Osteoblast (primary cell): ENCODE measurements around the gene VAX1. TPM values are rescaled to one million over a fixed set of nuclear protein-coding genes. Genes with fewer than 3 reads are reported as not detected.

Source experiments
- DNase-seq: peaks from one replicate; pipeline ENCODE4 v3.0.0; 2011; ENCODE audit warnings: low spot score, mixed read lengths; ENCODE audit not compliant: insufficient read length; ENCODE audit errors: missing footprints
- H2AFZ ChIP-seq: 2 replicates; pipeline ENCODE4 v1.6.0; 2011; ENCODE audit warnings: mild to moderate bottlenecking, low read length
- H3K27ac ChIP-seq: 2 replicates; pipeline ENCODE4 v1.5.1; 2011; ENCODE audit warnings: mild to moderate bottlenecking, low read depth, low read length, moderate library complexity
- H3K27me3 ChIP-seq: 2 replicates; pipeline ENCODE4 v1.6.0; 2012; ENCODE audit warnings: mild to moderate bottlenecking, control low read depth, inconsistent platforms, low read length, moderate library complexity; ENCODE audit not compliant: insufficient read depth
- H3K36me3 ChIP-seq: 2 replicates; pipeline ENCODE4 v1.5.1; 2011; ENCODE audit warnings: mild to moderate bottlenecking, low read length, control low read depth, moderate library complexity; ENCODE audit not compliant: insufficient read depth
- H3K4me1 ChIP-seq: 2 replicates; pipeline ENCODE4 v1.5.1; 2011; ENCODE audit warnings: mild to moderate bottlenecking, low read length, control low read depth, moderate library complexity; ENCODE audit not compliant: insufficient read depth
- H3K4me2 ChIP-seq: 2 replicates; pipeline ENCODE4 v1.6.0; 2011; ENCODE audit warnings: mild to moderate bottlenecking, low read length; ENCODE audit not compliant: insufficient read depth
- H3K4me3 ChIP-seq: fragments of 200-600 bp; sonication (generic); 3 replicates; pipeline ENCODE4 v1.5.1; 2012; ENCODE audit warnings: mild to moderate bottlenecking, low read length, inconsistent platforms; ENCODE audit not compliant: insufficient read depth
- H3K79me2 ChIP-seq: 2 replicates; pipeline ENCODE4 v1.6.0; 2012; ENCODE audit warnings: mild to moderate bottlenecking, low read length, control low read depth, inconsistent platforms; ENCODE audit not compliant: insufficient read depth
- H3K9me3 ChIP-seq: 2 replicates; pipeline ENCODE4 v1.5.1; 2011; ENCODE audit warnings: low read depth, low read length, control low read depth
- H4K20me1 ChIP-seq: 2 replicates; pipeline ENCODE4 v1.6.0; 2012; ENCODE audit warnings: mild to moderate bottlenecking, low read length, control low read depth; ENCODE audit not compliant: insufficient read depth
- total RNA-seq: library from RNA; depleted of rRNA; stranded (reverse); fragments of >200 nt; gene quantifications from 2 replicates; pipeline ENCODE4 v1.2.3, GENCODE V29; 2012
- TF ChIP-seq, protein P1 (sequence below): IDR thresholded peaks from 2 replicates; pipeline ENCODE4 v1.5.1; 2011; ENCODE audit warnings: mild to moderate bottlenecking, low read depth, low read length, moderate library complexity; ENCODE audit errors: extremely low read depth

VAX1 gene
- total RNA-seq, 1 donor = not detected

DNA sequence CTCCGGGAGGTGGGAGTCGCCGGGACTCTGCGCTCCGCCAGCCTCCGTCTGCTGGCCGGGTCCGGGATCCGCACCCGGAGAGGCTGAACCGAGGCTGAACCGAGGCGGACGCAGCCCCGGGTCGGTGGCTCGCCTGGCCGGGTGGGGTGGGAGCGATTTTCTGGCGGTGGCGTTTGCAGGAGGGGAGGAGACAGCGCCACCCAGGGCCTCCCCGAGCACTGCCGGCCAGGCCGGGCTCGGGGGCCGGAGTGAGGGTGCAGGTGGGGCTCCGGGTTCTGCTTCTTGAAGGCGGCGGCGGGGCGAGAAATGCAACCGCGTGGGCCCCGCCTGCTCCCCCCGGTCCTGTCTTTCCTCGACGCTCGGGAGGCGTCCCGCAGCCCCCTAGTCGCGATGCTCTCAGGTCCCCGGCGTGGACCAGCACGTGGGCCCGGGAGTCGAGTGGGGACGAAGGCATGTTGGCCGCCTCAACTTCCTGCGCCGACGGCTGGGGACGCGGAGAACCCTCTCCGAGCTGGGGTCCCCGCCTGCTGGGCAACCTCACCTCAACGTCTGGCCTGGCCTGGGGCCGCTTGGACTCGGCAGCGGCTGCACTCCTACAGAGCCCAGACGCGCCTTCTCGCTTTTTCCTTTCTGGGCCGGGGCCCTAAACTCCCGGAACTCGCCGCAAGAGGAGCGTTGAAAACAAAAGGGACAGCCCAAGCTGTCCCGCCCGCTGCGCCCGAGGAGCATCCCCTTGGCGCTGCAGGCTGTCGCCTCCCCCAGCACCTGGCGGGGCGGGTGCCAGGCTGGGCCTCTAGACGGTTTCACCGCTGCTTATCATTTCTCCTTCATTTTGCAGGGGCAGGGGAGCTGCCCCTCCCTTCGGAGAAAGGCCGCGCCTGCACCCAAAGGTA is 25.2 kb upstream of the VAX1 start:
- peaks cover 3% of the 10 kb centered on the region for H4K20me1 ChIP-seq
- H3K27ac ChIP-seq = no peak overlapping the region
- TF ChIP-seq, protein P1, sequence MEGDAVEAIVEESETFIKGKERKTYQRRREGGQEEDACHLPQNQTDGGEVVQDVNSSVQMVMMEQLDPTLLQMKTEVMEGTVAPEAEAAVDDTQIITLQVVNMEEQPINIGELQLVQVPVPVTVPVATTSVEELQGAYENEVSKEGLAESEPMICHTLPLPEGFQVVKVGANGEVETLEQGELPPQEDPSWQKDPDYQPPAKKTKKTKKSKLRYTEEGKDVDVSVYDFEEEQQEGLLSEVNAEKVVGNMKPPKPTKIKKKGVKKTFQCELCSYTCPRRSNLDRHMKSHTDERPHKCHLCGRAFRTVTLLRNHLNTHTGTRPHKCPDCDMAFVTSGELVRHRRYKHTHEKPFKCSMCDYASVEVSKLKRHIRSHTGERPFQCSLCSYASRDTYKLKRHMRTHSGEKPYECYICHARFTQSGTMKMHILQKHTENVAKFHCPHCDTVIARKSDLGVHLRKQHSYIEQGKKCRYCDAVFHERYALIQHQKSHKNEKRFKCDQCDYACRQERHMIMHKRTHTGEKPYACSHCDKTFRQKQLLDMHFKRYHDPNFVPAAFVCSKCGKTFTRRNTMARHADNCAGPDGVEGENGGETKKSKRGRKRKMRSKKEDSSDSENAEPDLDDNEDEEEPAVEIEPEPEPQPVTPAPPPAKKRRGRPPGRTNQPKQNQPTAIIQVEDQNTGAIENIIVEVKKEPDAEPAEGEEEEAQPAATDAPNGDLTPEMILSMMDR = no peak
- DNase-seq = peak; percentile 73
- H3K4me3 ChIP-seq = no peak overlapping the region
- no peaks in the 10 kb centered on the region for H3K9me3 ChIP-seq
- H3K36me3 ChIP-seq = no peaks in the 10 kb centered on the region
- H2AFZ ChIP-seq = no peak overlapping the region
- no peak overlapping the region for H3K4me2 ChIP-seq
- H3K79me2 ChIP-seq = no peaks in the 10 kb centered on the region
- no peaks in the 10 kb centered on the region for H3K4me1 ChIP-seq
- H3K27me3 ChIP-seq = peaks cover 98% of the 10 kb centered on the region

DNA sequence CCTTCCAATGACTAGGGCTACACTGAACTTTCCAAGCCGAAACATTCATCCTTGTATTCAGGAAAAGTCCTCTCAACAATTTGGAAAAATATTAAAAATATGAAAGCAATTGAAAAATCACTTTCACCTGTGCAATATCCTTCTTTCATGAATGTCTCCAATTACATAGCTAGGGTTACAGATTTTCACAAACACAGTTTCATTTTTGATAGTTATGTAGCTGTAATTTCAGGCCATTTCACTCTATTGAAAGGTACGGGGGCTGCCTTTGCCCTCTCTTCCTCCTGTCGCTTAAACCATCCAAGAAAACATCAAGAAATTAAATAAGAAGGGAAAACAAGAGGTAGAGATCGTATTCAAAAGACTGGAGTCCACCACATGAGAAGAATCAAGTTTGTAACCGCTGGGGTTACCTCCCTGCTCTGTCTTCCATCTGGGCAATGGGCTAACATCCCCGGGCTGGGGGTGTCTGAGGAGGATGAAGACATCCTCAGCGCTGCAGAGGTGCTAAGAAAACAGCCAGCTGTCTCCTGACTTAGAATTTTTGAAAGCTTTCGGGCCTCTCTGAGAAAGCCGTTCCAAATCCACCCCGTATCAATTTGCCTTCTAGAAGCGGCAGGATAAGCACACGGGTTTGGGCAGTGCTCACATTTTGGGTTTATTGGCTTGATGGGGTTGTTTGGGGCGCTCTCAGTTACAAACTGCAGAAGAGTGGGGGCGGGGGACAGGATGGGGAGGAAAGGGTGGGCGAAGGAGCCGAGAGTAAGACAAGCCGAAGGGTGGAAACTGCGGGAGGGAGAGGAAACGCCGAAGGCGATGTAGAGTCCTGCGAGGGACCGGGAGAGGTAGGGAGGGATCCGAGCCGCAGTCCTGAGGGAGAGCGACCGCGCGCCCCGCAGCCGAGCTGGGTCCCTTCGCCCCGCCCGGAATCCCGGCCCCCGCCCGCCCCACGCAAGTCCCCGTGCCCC is 24.3 kb upstream of the VAX1 start:
- Histone ChIP-seq H3K4me2 (no peak overlapping the region), H3K79me2 (no peaks in the 10 kb centered on the region), H4K20me1 (peaks cover 3% of the 10 kb centered on the region), H2AFZ (no peak overlapping the region), H3K27me3 (peaks cover 89% of the 10 kb centered on the region), H3K4me3 (no peak overlapping the region), H3K27ac (no peak overlapping the region), H3K9me3 (no peaks in the 10 kb centered on the region), H3K4me1 (no peaks in the 10 kb centered on the region), H3K36me3 (no peaks in the 10 kb centered on the region)
- peak; percentile 80 for DNase-seq
- TF ChIP-seq, protein P1 = no peak

DNA sequence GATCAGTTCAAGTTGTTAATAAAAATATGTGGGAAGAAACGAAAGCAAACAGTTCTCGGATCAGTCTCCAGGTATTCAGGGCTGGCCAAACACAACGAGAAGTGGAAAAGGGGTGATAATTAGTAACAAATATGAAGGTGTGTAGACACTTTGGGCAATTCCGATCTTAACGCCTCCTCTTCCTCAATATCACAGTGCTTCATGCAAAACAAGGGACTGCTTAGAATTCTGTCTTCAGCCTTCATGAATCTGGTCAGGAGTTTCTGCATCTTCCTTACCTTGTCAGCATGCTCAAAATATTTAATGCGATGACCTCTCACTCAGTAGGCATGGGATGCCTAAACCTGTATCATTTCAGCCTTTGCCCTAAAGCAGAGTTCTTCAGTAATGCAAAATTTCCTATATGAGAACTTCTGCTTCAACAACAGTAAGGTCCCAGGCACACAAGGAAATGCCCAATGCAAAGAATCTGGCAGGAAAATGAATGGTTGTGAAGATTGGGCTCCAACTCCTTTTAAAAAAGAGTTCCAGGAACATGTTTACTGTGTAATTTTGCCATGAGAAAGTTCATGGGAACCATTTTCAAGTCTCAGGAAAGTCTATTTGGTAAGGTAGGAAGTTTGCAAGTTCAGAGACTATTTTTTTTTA is 23.4 kb upstream of the VAX1 start:
- Histone ChIP-seq H3K27ac (no peak overlapping the region), H3K4me2 (no peak overlapping the region), H3K4me3 (no peak overlapping the region), H3K79me2 (no peaks in the 10 kb centered on the region), H2AFZ (no peak overlapping the region), H4K20me1 (no peaks in the 10 kb centered on the region), H3K27me3 (peaks cover 80% of the 10 kb centered on the region), H3K4me1 (no peaks in the 10 kb centered on the region), H3K36me3 (no peaks in the 10 kb centered on the region), H3K9me3 (no peaks in the 10 kb centered on the region)
- no peak for DNase-seq
- TF ChIP-seq, protein P1 = no peak
